GM19397 (cell line): ENCODE measurements around the gene GIMAP2.
"Not testable (repeated sequence)": the region's sequence is repeated elsewhere in the genome, so short reads cannot be mapped to it uniquely, and the experiment has no call there.

Experiments
- ATAC-seq: cut with Tn5 transposase; IDR thresholded peaks from one replicate; pipeline ENCODE4 v1.9.1; 2021; ENCODE audit warnings: mild to moderate bottlenecking, moderate library complexity; ENCODE audit not compliant: unreplicated experiment

GIMAP2 gene

DNA sequence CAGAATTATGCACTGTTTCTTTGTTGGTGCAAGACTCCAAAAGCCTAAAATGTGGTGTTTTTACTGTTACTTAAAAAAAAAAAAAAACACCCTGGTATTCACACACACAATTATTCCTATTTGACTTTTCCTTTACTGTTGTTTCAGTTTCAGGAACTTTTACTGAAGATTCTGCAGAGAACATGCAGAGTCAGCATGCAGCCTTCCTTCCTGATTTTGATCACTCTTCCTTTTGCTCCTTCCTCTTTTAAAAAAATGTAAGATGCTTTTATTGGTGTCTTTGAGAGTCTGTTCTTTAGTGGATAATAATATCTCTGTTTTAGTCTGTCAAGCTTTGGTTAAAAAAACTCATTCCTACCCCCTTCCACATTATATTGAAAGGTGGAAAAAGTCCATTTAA, 9.2 kb upstream of the GIMAP2 start:
- not testable (repeated sequence) for ATAC-seq

DNA sequence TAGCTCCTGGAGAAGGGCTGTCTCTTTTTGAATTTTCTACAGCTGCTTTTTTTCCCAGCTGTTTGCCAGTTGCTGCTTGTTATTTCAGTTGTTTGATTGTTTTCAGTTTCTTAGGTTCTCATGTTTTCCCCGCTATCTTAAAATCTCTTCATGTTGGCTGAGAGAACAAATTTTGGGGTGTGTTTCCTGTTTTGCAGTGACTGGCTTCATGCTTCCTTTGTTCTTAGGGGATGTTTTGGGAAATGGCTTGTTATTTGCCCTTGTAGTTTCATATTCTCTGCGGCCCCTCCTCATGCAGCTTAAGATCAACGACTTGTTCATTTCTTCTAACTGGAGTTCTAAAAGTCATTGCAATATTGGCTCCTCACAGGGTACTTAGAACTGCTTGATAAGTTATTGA, 8.7 kb upstream of the GIMAP2 start:
- ATAC-seq: not testable (repeated sequence)

DNA sequence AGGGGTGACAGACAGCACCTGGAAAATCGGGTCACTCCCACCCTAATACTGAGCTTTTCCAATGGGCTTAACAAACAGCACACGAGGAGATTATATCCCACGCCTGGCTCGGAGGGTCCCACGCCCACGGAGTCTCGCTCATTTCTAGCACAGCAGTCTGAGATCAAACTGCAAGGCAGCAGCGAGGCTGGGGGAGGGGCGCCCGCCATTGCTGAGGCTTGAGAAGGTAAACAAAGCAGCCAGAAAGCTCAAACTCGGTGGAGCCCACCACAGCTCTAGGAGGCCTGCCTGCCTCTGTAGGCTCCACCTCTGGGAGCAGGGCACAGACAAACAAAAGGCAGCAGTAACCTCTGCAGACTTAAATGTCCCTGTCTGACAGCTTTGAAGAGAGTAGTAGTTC, 6.9 kb upstream of the GIMAP2 start:
- ATAC-seq: not testable (repeated sequence)

DNA sequence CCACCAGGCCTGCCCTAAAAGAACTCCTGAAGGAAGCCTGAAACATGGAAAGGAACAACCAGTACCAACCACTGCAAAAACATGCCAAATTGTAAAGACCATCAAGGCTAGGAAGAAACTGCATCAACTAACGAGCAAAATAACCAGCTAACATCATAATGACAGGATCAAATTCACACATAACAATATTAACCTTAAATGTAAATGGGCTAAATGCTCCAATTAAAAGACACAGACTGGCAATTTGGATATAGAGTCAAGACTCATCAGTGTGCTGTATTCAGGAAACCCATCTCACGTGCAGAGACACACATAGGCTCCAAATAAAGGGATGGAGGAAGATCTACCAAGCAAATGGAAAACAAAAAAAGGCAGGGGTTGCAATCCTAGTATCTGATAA, 5.1 kb upstream of the GIMAP2 start:
- ATAC-seq: not testable (repeated sequence)

DNA sequence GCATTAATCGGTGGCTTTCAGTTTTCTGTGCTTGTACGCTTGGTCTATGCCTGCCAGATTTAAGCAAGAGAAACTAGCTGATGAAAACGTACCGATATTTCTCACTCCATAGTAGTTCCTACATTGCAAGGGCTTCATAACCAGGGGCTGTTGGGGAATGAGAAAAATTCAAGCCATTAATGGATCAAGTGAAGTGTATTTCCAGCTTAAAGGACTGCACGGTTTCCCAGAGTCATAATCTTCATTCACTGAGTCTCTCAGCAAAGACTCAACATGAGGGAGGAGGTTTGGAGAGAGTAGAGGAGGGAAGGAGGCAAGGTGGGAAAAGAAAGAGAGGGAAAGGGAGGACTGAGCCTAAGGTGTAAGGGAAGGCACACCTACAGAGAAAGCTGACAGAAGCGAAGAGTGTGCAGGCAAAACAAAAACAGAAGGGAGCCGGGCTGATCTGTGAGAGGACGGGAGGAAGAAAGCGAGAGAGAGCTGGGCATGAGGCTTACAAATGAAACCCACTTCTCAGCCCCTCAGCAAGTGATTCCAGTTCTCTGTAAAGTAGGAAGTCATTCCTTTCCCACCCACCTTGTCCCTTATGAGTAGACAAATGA, 625 bp downstream of the GIMAP2 start:
- peak; percentile 35 for ATAC-seq

GRCh38 chr7:150688630-150689029, 3.1 kb downstream of the GIMAP2 start:
- no peak for ATAC-seq

DNA sequence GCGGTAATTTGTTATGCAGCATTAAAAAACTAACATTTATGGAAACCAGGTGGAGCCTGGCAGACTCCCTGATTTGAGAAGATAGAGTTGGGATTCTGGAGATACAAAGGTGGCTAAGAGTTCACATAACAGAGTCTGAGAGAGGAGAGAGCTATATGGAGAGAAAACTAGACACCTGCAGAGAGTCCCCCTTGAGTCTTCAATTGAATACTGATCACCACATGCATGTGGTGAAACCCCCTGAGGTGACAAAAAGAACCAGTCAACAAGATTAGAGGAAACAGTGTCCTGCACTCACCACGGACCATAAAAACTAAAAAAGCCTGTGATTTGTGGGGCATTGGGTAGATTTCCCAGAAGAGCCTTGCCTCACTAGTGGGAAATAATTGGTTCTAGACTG, 10.1 kb downstream of the GIMAP2 start:
- no peak for ATAC-seq

DNA sequence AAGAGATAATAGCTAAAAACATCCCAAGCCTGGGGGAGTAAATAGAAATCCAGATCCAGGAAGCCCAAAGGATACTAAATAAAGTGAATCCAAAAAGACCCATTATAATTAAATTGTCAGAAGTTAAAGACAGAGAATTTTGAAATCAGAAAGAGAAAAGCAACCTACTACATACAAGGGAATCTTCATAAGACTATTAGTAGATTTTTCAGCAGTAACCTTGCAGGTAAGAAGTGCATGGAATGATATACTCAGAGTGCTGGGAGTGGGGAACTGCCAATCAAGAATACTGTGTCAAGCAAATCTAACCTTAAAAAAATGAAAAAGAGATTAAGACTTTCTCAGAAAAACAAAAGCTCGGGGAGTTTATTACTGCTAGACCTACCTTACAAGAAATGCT, 17.7 kb downstream of the GIMAP2 start:
- ATAC-seq: no peak

DNA sequence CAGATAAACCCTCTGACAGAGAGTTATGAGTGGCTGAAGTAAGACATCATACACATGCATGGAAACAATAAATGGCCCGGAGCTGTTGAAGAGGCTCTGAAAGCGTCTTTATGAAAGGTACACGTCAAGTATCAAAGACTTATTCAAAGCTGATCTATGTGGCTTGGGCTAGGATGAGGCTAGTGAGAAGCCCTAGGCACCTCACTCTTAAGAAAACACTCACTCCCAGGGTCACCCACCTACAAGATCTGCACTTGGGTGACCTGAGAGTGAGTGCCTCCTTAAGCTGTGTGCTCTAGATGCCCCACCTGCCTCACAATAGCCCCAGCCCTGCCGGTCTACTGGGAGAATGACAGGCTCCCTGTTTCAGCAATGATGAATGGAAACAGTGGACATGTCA, 29.8 kb downstream of the GIMAP2 start:
- ATAC-seq: no peak

- ATAC-seq: no peak
These were observed 30.2 kb downstream of the GIMAP2 start for GRCh38 chr7:150715738-150716137.

DNA sequence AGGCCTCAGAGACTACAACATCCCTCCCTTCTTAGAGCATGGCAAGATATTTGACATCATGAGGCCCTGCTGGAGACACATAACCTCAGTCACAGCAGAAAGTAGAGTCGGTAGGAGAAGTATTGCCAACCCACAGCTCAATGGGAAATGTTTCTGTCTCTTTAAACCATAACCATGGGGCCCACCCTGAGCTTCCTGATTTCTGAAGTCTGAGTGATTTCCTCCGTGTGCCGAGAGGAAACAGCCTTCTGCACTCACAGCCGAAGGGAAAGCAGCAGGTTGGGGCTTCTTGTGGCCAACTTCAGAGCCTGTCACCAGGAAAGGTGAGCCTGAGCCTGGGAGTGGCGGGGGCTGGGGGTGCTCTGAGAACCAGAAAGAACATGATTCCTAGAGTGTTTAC, 30.9 kb downstream of the GIMAP2 start, which contains the start of gene GIMAP1:
GIMAP1 (plus strand) TSS at position 246 of the 400 bp plus-strand sequence. CDS start 2,435 bp downstream, outside the sequence.
- ATAC-seq: no peak

DNA sequence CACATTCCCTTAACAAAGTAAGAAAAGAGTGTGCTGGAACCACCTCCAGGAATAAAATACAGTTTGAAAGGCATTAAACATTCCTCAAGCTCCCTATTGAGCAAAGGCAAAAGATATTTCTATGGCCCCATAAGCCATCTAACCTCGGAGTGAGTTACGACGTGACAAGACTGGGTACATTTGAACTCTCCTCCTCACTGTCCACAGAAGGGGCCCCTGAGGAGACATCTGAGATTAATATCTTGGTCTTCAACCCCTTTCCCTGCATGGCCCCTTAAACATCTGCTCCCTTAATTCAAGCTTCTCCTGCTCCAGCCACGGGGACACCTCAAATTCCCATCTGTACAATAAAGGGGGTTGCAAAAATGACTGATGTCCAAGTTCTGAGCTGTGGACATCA, 31.4 kb downstream of the GIMAP2 start:
- no peak for ATAC-seq

- ATAC-seq: no peak
These were observed 32.4 kb downstream of the GIMAP2 start for GRCh38 chr7:150717814-150718420.

DNA sequence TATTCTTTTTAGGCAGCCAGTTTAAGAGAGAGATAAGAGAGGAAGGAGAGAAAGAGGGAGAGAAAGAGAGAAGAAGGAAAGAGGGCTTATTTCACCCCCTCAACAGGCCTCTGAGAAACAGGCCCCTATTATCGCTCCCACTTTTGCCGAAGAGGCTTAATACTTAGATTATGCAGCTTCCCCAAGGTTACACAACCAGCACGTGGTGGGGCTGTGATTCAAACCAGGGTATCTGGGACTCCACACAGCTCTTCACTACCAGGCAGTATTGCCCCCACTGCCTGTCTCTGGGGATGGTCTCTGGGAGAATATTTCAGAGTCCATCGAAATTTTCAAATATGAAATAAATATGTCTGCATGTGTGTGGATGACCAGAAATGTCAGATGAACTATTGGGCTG, 33.9 kb downstream of the GIMAP2 start:
- ATAC-seq: no peak

- no peak for ATAC-seq
These were observed 34.7 kb downstream of the GIMAP2 start for GRCh38 chr7:150719960-150720891.

- no peak for ATAC-seq
These were observed 36.5 kb downstream of the GIMAP2 start for GRCh38 chr7:150721970-150722373.

GRCh38 chr7:150722431-150722931, 37.0 kb downstream of the GIMAP2 start:
- no peak for ATAC-seq

- ATAC-seq: no peak
These were observed 38.0 kb downstream of the GIMAP2 start for GRCh38 chr7:150723467-150723866.

GRCh38 chr7:150727381-150727780, 41.9 kb downstream of the GIMAP2 start:
- ATAC-seq: no peak

GRCh38 chr7:150728011-150728410, 42.5 kb downstream of the GIMAP2 start:
- ATAC-seq: no peak

DNA sequence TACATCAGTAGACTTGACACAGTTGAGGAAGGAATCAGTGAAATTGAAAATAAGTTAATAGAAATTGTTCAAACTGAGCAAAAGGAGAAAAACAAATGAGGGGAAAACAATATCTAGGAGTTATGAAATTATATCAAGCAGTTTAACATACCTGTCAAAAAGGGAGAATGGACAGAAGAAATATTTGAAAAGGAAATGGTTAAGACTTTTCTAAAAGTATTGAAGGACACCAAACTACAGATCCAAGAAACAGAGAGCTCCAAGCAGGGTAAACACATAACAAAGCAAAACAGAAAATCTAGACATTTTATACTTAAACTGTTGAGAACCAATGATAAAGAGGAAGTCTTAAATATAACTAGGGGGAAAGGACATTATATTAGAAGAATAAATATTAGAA, 43.1 kb downstream of the GIMAP2 start:
- ATAC-seq: no peak

DNA sequence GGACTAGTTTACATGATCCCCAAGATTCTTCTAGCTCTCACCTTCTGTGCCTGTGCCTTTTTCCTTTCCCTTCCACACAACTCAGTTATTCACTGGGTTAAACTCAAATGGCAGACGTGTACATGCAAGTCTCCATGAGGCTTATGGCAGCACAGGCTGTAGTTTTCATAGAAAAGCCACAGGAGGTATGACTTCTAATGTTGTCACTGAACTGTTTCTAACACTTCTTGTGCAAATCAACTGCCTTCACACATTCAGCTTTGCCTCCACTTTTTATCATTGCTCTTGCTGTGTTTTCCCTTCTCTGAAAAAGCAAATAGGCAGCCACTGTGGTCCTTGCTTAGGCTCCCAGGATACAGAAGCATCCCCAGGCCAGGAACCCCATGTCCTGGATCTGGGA, 46.4 kb downstream of the GIMAP2 start:
- no peak for ATAC-seq
